Left lung (tissue), 10 donors: ENCODE measurements around the gene SSU72. TPM values are rescaled to one million over a fixed set of nuclear protein-coding genes. Genes with fewer than 3 reads are reported as not detected.
A peak's percentile ranks its signal among the peaks of the same experiment; 100 is the strongest.
"Not testable (repeated sequence)": the region's sequence is repeated elsewhere in the genome, so short reads cannot be mapped to it uniquely, and the experiment has no call there.

Experiments used
- ATAC-seq: fragments of 200-7000 bp; cut with Tn5 transposase; one replicate; pipeline ENCODE4 v1.9.1; 2020; ENCODE audit warnings: moderate library complexity
- DNase-seq, 4 donors: peaks; one replicate each; pipeline ENCODE4 v3.0.0-alpha.2; 2013 to 2020
- H3K27ac ChIP-seq, 2 donors: fragments of 200-600 bp; sonication (generic) in 1 of 2; one replicate each; pipeline versions ENCODE4 v1.5.0 to v1.8.0; 2020 to 2021
- H3K27me3 ChIP-seq, 2 donors: fragments of 200-600 bp; sonication (generic) in 1 of 2; one replicate each; pipeline versions ENCODE4 v1.5.0 to v1.8.0; 2020 to 2021
- H3K36me3 ChIP-seq, 2 donors: fragments of 200-600 bp; sonication (generic) in 1 of 2; one replicate each; pipeline versions ENCODE4 v1.5.0 to v1.8.0; 2020 to 2021
- H3K4me1 ChIP-seq, 2 donors: fragments of 200-600 bp; one replicate each; pipeline ENCODE4 v1.8.0; 2021
- H3K4me3 ChIP-seq, 2 donors: fragments of 200-600 bp; sonication (generic) in 1 of 2; one replicate each; pipeline versions ENCODE4 v1.5.0 to v1.8.0; 2020 to 2021; ENCODE audit warnings: mild to moderate bottlenecking in 1 of 2
- H3K9me3 ChIP-seq, 2 donors: fragments of 200-600 bp; sonication (generic) in 1 of 2; one replicate each; pipeline versions ENCODE4 v1.5.0 to v1.8.0; 2020 to 2021
- CTCF ChIP-seq, 2 donors: fragments of 200-600 bp; sonication (generic) in 1 of 2; IDR thresholded peaks; one replicate each; pipeline versions ENCODE4 v1.5.0 to v1.8.0; 2021; ENCODE audit warnings: antibody characterized with exemption in 2 of 2
- intact Hi-C, 2 donors: fragments of 100-400 bp; cut with DNase I; formaldehyde crosslinking; loops; one replicate each; pipeline versions ENCODE4 v1.11.2 to v1.14.2; 2022
- polyA plus RNA-seq, 6 donors: library from polyadenylated mRNA; unstranded; fragments of 120-200 nt; gene quantifications; one replicate each; pipeline ENCODE4 v1.2.1, GENCODE V29; 2013; ENCODE audit not compliant: insufficient read length in 6 of 6
- total RNA-seq, 2 donors: library from RNA; stranded (reverse); fragmentation: NEBNext Ultra II Directional; extraction: Animal tissue kit (Norgen Biotek cat#: 25700); gene quantifications; one replicate each; pipeline ENCODE4 v1.2.1, GENCODE V29; 2021
- donor health status: DM: no; HTN: yes; CAD: no.
- donor health status: DM: no; HTN: no; CAD: no.

The SSU72 gene
- total and polyA plus RNA-seq, 8 donors: 65.2 to 141 (median 72.7) TPM

GRCh38 chr1:1535201-1536018 is 39.3 kb downstream of the SSU72 start:
- no peak overlapping the region for H3K27ac ChIP-seq
- ATAC-seq (no peak), DNase-seq (no peak)
- peaks cover 0 to 14% of the 10 kb centered on the region in 2 donors for H3K9me3 ChIP-seq
- H3K36me3 ChIP-seq: peaks cover 0 to 33% of the 10 kb centered on the region in 2 donors
- intact Hi-C loops: no loop called here
- TF ChIP-seq CTCF (IDR thresholded peaks at IDR 0.05): no peak
- H3K27me3 ChIP-seq: peaks cover 0 to 12% of the 10 kb centered on the region in 2 donors
- peaks cover 0 to 8% of the 10 kb centered on the region in 2 donors for H3K4me1 ChIP-seq
- no peak overlapping the region for H3K4me3 ChIP-seq

- Histone ChIP-seq H3K36me3 (peaks cover 0 to 41% of the 10 kb centered on the region in 2 donors), H3K9me3 (peaks cover 0 to 14% of the 10 kb centered on the region in 2 donors), H3K4me3 (no peak overlapping the region), H3K27ac (no peak overlapping the region), H3K4me1 (peaks cover 0 to 7% of the 10 kb centered on the region in 2 donors), H3K27me3 (peaks cover 0 to 4% of the 10 kb centered on the region in 2 donors)
- DNase-seq (no peak), ATAC-seq (no peak)
- intact Hi-C loops: no loop called here
- no peak for TF ChIP-seq CTCF (IDR thresholded peaks at IDR 0.05)
Observed at GRCh38 chr1:1534401-1535154, 40.1 kb downstream of the SSU72 start.

- peaks cover 0 to 48% of the 10 kb centered on the region in 2 donors for H3K36me3 ChIP-seq
- ATAC-seq, H3K27me3 ChIP-seq, DNase-seq, H3K4me3 ChIP-seq, intact Hi-C loops, H3K4me1 ChIP-seq, H3K27ac ChIP-seq: not testable (repeated sequence)
- H3K9me3 ChIP-seq: peaks cover 0 to 14% of the 10 kb centered on the region in 2 donors
Observed at GRCh38 chr1:1533894-1534291, 40.8 kb downstream of the SSU72 start.

DNA sequence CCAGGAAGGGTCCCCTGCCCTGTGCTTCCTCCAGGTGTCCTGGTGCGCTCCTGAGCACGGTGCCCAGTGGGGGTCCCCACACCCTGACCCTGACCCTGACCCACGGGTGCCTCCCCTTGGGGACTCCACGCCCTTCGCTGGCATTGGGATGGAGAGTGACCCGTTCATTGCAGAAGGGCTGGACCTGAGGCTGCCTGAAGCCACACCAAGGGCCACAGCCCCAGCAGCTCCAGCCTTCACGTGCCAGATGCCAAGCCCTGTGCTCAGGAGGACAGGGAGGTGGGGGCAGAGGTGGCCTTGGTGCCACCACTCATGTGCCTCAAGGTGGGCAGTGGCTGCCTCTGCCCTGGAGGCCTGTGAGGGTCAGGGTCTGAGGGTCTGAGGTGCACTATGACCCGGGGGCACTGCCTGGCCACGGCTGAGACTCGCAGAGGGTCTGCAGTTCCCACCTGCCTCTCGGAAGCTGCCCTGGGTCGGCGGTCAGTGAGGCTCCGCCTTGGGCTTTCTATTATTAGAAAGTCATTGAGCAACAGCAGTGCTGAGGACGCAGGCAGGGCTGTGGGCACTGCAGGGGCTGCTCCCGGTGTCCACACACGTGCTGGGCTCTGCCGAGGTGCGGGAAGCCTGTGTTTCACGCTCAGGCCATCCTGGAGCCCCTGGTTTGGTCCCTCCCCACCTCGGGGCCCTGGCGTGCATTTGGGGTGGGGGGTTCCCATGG is 41.3 kb downstream of the SSU72 start:
- H3K4me1 ChIP-seq, H3K4me3 ChIP-seq, intact Hi-C loops, H3K27me3 ChIP-seq, H3K27ac ChIP-seq, DNase-seq: not testable (repeated sequence)
- peak; percentile 47 for ATAC-seq
- H3K36me3 ChIP-seq: peaks cover 0 to 53% of the 10 kb centered on the region in 2 donors
- H3K9me3 ChIP-seq: peaks cover 0 to 14% of the 10 kb centered on the region in 2 donors

GRCh38 chr1:1531947-1532346 is 42.7 kb downstream of the SSU72 start:
- TF ChIP-seq CTCF (IDR thresholded peaks at IDR 0.05): no peak
- no peaks in the 10 kb centered on the region for H3K27me3 ChIP-seq
- no peak for DNase-seq
- no peaks in the 10 kb centered on the region for H3K4me1 ChIP-seq
- H3K36me3 ChIP-seq: peaks cover 0 to 67% of the 10 kb centered on the region in 2 donors
- intact Hi-C loops: no loop called here
- no peak for ATAC-seq
- H3K4me3 ChIP-seq: no peak overlapping the region
- no peak overlapping the region for H3K27ac ChIP-seq
- H3K9me3 ChIP-seq: peaks cover 0 to 14% of the 10 kb centered on the region in 2 donors
